ENCODE data around the gene B4GALT5.
"Not testable (repeated sequence)": the region's sequence is repeated elsewhere in the genome, so short reads cannot be mapped to it uniquely, and the experiment has no call there.

Gene B4GALT5

GRCh38 chr20:49612127-49612738 lies 101.4 kb downstream of the B4GALT5 start:
- Histone ChIP-seq H3K4me1 (ENCODE audit: control insufficient read depth, insufficient read depth, low read length) (peaks cover 59% of the 10 kb centered on the region), H3K9me3 (ENCODE audit: control insufficient read depth, low read length) (no peaks in the 10 kb centered on the region), H3K36me3 (ENCODE audit: control insufficient read depth, insufficient read depth, low read length) (no peaks in the 10 kb centered on the region), H3K27me3 (ENCODE audit: control insufficient read depth, insufficient read depth, low read length) (no peaks in the 10 kb centered on the region), H3K4me3 (ENCODE audit: low read length) (no peak overlapping the region), H3K9ac (ENCODE audit: low read length) (no peak overlapping the region)

GRCh38 chr20:49611539-49612126 lies 102.0 kb downstream of the B4GALT5 start:
- H3K4me3 ChIP-seq (ENCODE audit: low read length): peak overlapping the region; percentile 7
- H3K27me3 ChIP-seq (ENCODE audit: control insufficient read depth, insufficient read depth, low read length); H3K9ac ChIP-seq (ENCODE audit: low read length); H3K9me3 ChIP-seq (ENCODE audit: control insufficient read depth, low read length); H3K36me3 ChIP-seq (ENCODE audit: control insufficient read depth, insufficient read depth, low read length): not testable (repeated sequence)
- H3K4me1 ChIP-seq (ENCODE audit: control insufficient read depth, insufficient read depth, low read length): peaks cover 57% of the 10 kb centered on the region

- no peaks in the 10 kb centered on the region for H3K27me3 ChIP-seq (ENCODE audit: control insufficient read depth, insufficient read depth, low read length)
- H3K4me3 ChIP-seq (ENCODE audit: low read length): peak overlapping the region; percentile 7
- H3K9ac ChIP-seq (ENCODE audit: low read length): no peak overlapping the region
- no peaks in the 10 kb centered on the region for H3K36me3 ChIP-seq (ENCODE audit: control insufficient read depth, insufficient read depth, low read length)
- H3K4me1 ChIP-seq (ENCODE audit: control insufficient read depth, insufficient read depth, low read length): peaks cover 50% of the 10 kb centered on the region
- H3K9me3 ChIP-seq (ENCODE audit: control insufficient read depth, low read length): no peaks in the 10 kb centered on the region
These were observed 102.8 kb downstream of the B4GALT5 start for GRCh38 chr20:49610691-49611538.

- Histone ChIP-seq H3K4me3 (ENCODE audit: low read length) (no peak overlapping the region), H3K9ac (ENCODE audit: low read length) (no peak overlapping the region), H3K27me3 (ENCODE audit: control insufficient read depth, insufficient read depth, low read length) (no peaks in the 10 kb centered on the region), H3K9me3 (ENCODE audit: control insufficient read depth, low read length) (no peaks in the 10 kb centered on the region), H3K4me1 (ENCODE audit: control insufficient read depth, insufficient read depth, low read length) (peaks cover 45% of the 10 kb centered on the region), H3K36me3 (ENCODE audit: control insufficient read depth, insufficient read depth, low read length) (no peaks in the 10 kb centered on the region)
These were observed 104.7 kb downstream of the B4GALT5 start for GRCh38 chr20:49608752-49609670.

- Histone ChIP-seq H3K27me3 (ENCODE audit: control insufficient read depth, insufficient read depth, low read length) (no peaks in the 10 kb centered on the region), H3K9ac (ENCODE audit: low read length) (no peak overlapping the region), H3K4me1 (ENCODE audit: control insufficient read depth, insufficient read depth, low read length) (peaks cover 51% of the 10 kb centered on the region), H3K4me3 (ENCODE audit: low read length) (no peak overlapping the region), H3K36me3 (ENCODE audit: control insufficient read depth, insufficient read depth, low read length) (no peaks in the 10 kb centered on the region), H3K9me3 (ENCODE audit: control insufficient read depth, low read length) (no peaks in the 10 kb centered on the region)
These were observed 106.1 kb downstream of the B4GALT5 start for GRCh38 chr20:49607568-49607967.

GRCh38 chr20:49603209-49603627 lies 110.5 kb downstream of the B4GALT5 start:
- H3K27me3 ChIP-seq (ENCODE audit: control insufficient read depth, insufficient read depth, low read length): no peaks in the 10 kb centered on the region

GRCh38 chr20:49602345-49603208 lies 111.1 kb downstream of the B4GALT5 start:
- Histone ChIP-seq H3K4me1 (ENCODE audit: control insufficient read depth, insufficient read depth, low read length) (peaks cover 30% of the 10 kb centered on the region), H3K27me3 (ENCODE audit: control insufficient read depth, insufficient read depth, low read length) (no peaks in the 10 kb centered on the region), H3K4me3 (ENCODE audit: low read length) (no peak overlapping the region), H3K9me3 (ENCODE audit: control insufficient read depth, low read length) (no peaks in the 10 kb centered on the region), H3K9ac (ENCODE audit: low read length) (no peak overlapping the region), H3K36me3 (ENCODE audit: control insufficient read depth, insufficient read depth, low read length) (no peaks in the 10 kb centered on the region)

More at GRCh38 chr20:49603209-49603627, 110.5 kb downstream of the B4GALT5 start:
- H3K9me3 ChIP-seq (ENCODE audit: control insufficient read depth, low read length): no peaks in the 10 kb centered on the region
- no peak overlapping the region for H3K9ac ChIP-seq (ENCODE audit: low read length)
- H3K4me1 ChIP-seq (ENCODE audit: control insufficient read depth, insufficient read depth, low read length): peaks cover 30% of the 10 kb centered on the region
- H3K36me3 ChIP-seq (ENCODE audit: control insufficient read depth, insufficient read depth, low read length): no peaks in the 10 kb centered on the region
- no peak overlapping the region for H3K4me3 ChIP-seq (ENCODE audit: low read length)

GRCh38 chr20:49601153-49601924 lies 112.3 kb downstream of the B4GALT5 start:
- Histone ChIP-seq H3K27me3 (ENCODE audit: control insufficient read depth, insufficient read depth, low read length) (no peaks in the 10 kb centered on the region), H3K4me3 (ENCODE audit: low read length) (no peak overlapping the region), H3K4me1 (ENCODE audit: control insufficient read depth, insufficient read depth, low read length) (peaks cover 31% of the 10 kb centered on the region), H3K9me3 (ENCODE audit: control insufficient read depth, low read length) (no peaks in the 10 kb centered on the region), H3K9ac (ENCODE audit: low read length) (no peak overlapping the region), H3K36me3 (ENCODE audit: control insufficient read depth, insufficient read depth, low read length) (no peaks in the 10 kb centered on the region)

- Histone ChIP-seq H3K36me3 (ENCODE audit: control insufficient read depth, insufficient read depth, low read length) (no peaks in the 10 kb centered on the region), H3K9ac (ENCODE audit: low read length) (no peak overlapping the region), H3K9me3 (ENCODE audit: control insufficient read depth, low read length) (no peaks in the 10 kb centered on the region), H3K4me1 (ENCODE audit: control insufficient read depth, insufficient read depth, low read length) (peaks cover 32% of the 10 kb centered on the region), H3K4me3 (ENCODE audit: low read length) (no peak overlapping the region), H3K27me3 (ENCODE audit: control insufficient read depth, insufficient read depth, low read length) (no peaks in the 10 kb centered on the region)
These were observed 113.9 kb downstream of the B4GALT5 start for GRCh38 chr20:49599746-49600113.

- H3K36me3 ChIP-seq (ENCODE audit: control insufficient read depth, insufficient read depth, low read length): no peaks in the 10 kb centered on the region
- H3K9ac ChIP-seq (ENCODE audit: low read length): no peak overlapping the region
- no peaks in the 10 kb centered on the region for H3K27me3 ChIP-seq (ENCODE audit: control insufficient read depth, insufficient read depth, low read length)
- no peaks in the 10 kb centered on the region for H3K9me3 ChIP-seq (ENCODE audit: control insufficient read depth, low read length)
- H3K4me3 ChIP-seq (ENCODE audit: low read length): no peak overlapping the region
- peaks cover 33% of the 10 kb centered on the region for H3K4me1 ChIP-seq (ENCODE audit: control insufficient read depth, insufficient read depth, low read length)
These were observed 115.8 kb downstream of the B4GALT5 start for GRCh38 chr20:49597825-49598395.
